OCI-LY3 (cell line): ENCODE measurements around the gene RFWD3.

Experiments
- H2AFZ ChIP-seq: fragments of 200-600, 300-600 bp; shearing (Covaris generic); 2 replicates; pipeline ENCODE4 v1.6.0; 2014; ENCODE audit warnings: antibody characterized with exemption, low read depth, low read length
- H3K27ac ChIP-seq: fragments of 200-600, 300-600 bp; sonication (generic); 2 replicates; pipeline ENCODE4 v1.5.1; 2014; ENCODE audit warnings: mild to moderate bottlenecking, low read length, moderate library complexity, mixed read lengths
- H3K27me3 ChIP-seq: fragments of 200-600, 300-600 bp; sonication (generic); 2 replicates; pipeline ENCODE4 v1.6.1; 2014; ENCODE audit warnings: low read depth, low read length, mixed read lengths
- H3K36me3 ChIP-seq: fragments of 200-600, 300-600 bp; sonication (generic); replicated peaks from 2 replicates; pipeline ENCODE3; 2014; ENCODE audit warnings: low read depth, low read length, mixed read lengths
- H3K4me1 ChIP-seq: fragments of 300-600, 200-600 bp; sonication (generic); 2 replicates; pipeline ENCODE4 v1.6.1; 2014; ENCODE audit warnings: low read length, mixed read lengths
- H3K4me2 ChIP-seq: fragments of 200-600, 300-600 bp; sonication (generic); 2 replicates; pipeline ENCODE4 v1.6.1; 2014; ENCODE audit warnings: low read length, mixed read lengths
- H3K4me3 ChIP-seq: fragments of 300-600, 200-600 bp; sonication (generic); 2 replicates; pipeline ENCODE4 v1.5.1; 2014; ENCODE audit warnings: antibody characterized with exemption, mild to moderate bottlenecking, low read length, moderate library complexity
- H3K79me2 ChIP-seq: fragments of 300-600, 200-600 bp; shearing (Covaris generic); 2 replicates; pipeline ENCODE4 v1.6.1; 2014; ENCODE audit warnings: mild to moderate bottlenecking, low read length, mixed read lengths
- H3K9ac ChIP-seq: fragments of 300-600, 200-600 bp; shearing (Covaris generic); 2 replicates; pipeline ENCODE4 v1.6.0; 2014; ENCODE audit warnings: mild to moderate bottlenecking, low read length, moderate library complexity
- H3K9me3 ChIP-seq: fragments of 200-600, 300-600 bp; shearing (Covaris generic); 2 replicates; pipeline ENCODE4 v1.6.1; 2014; ENCODE audit warnings: low read length, mixed read lengths; ENCODE audit not compliant: insufficient read depth
- H4K20me1 ChIP-seq: fragments of 200-600, 300-600 bp; sonication (generic); 2 replicates; pipeline ENCODE4 v1.6.1; 2016; ENCODE audit warnings: low read length, mixed read lengths; ENCODE audit not compliant: insufficient read depth
- CTCF ChIP-seq: fragments of 200-600, 300-600 bp; sonication (generic); IDR thresholded peaks from 2 replicates; pipeline ENCODE4 v1.5.1; 2014; ENCODE audit warnings: antibody characterized with exemption, low read length, low read depth
- EZH2phosphoT487 ChIP-seq: fragments of 200-600 bp; shearing (Covaris generic); IDR thresholded peaks from 2 replicates; pipeline ENCODE4 v1.6.1; 2018; ENCODE audit warnings: antibody characterized with exemption, mixed run types, low read depth

RFWD3 gene

GRCh38 chr16:74637742-74638453, 28.8 kb downstream of the RFWD3 start:
- Histone ChIP-seq H3K4me1 (no peaks in the 10 kb centered on the region), H3K9me3 (no peaks in the 10 kb centered on the region), H3K4me3 (no peak overlapping the region), H2AFZ (no peak overlapping the region), H3K9ac (no peak overlapping the region), H3K36me3 (peaks cover 39% of the 10 kb centered on the region), H3K4me2 (no peak overlapping the region), H3K79me2 (peaks cover 12% of the 10 kb centered on the region; the same call in 1 of the 2 replicates), H3K27ac (no peak overlapping the region), H3K27me3 (no peaks in the 10 kb centered on the region), H4K20me1 (no peaks in the 10 kb centered on the region)
- TF ChIP-seq CTCF (no peak), EZH2phosphoT487 (no peak)

GRCh38 chr16:74635303-74635702, 31.4 kb downstream of the RFWD3 start:
- Histone ChIP-seq H3K27ac (no peak overlapping the region), H3K9me3 (no peaks in the 10 kb centered on the region), H3K4me3 (no peak overlapping the region), H4K20me1 (no peaks in the 10 kb centered on the region), H3K36me3 (peaks cover 50% of the 10 kb centered on the region), H3K9ac (no peak overlapping the region), H3K27me3 (no peaks in the 10 kb centered on the region), H3K4me2 (no peak overlapping the region), H3K4me1 (peaks cover 1% of the 10 kb centered on the region; the same call in 1 of the 2 replicates), H2AFZ (no peak overlapping the region), H3K79me2 (peaks cover 27% of the 10 kb centered on the region; the same call in 1 of the 2 replicates)
- TF ChIP-seq EZH2phosphoT487 (no peak), CTCF (no peak)

GRCh38 chr16:74633686-74634085, 33.0 kb downstream of the RFWD3 start:
- H3K4me2 ChIP-seq = no peak overlapping the region
- H3K79me2 ChIP-seq = peaks cover 40% of the 10 kb centered on the region
- H3K36me3 ChIP-seq = peaks cover 57% of the 10 kb centered on the region
- H3K27ac ChIP-seq = no peak overlapping the region
- H3K27me3 ChIP-seq = no peaks in the 10 kb centered on the region
- TF ChIP-seq CTCF (no peak), EZH2phosphoT487 (no peak)
- no peak overlapping the region for H2AFZ ChIP-seq
- H3K9ac ChIP-seq = no peak overlapping the region
- H4K20me1 ChIP-seq = no peaks in the 10 kb centered on the region
- H3K4me3 ChIP-seq = no peak overlapping the region
- H3K9me3 ChIP-seq = no peaks in the 10 kb centered on the region
- H3K4me1 ChIP-seq = peaks cover 18% of the 10 kb centered on the region

- H3K27me3 ChIP-seq = no peaks in the 10 kb centered on the region
- H3K27ac ChIP-seq = peak overlapping the region; percentile 97
- H3K79me2 ChIP-seq = peaks cover 56% of the 10 kb centered on the region
- no peak overlapping the region for H2AFZ ChIP-seq
- H3K4me1 ChIP-seq = peaks cover 49% of the 10 kb centered on the region
- H4K20me1 ChIP-seq = 0 out of 2 replicates have a peak, but pooled peaks cover 3% of the 10 kb centered on the region
- TF ChIP-seq EZH2phosphoT487 = no peak
- H3K36me3 ChIP-seq = peaks cover 71% of the 10 kb centered on the region
- peak overlapping the region; percentile 59 for H3K9ac ChIP-seq
- H3K4me3 ChIP-seq = peak overlapping the region; percentile 52
- no peaks in the 10 kb centered on the region for H3K9me3 ChIP-seq
- peak overlapping the region; percentile 60 for H3K4me2 ChIP-seq
These were observed 39.0 kb downstream of the RFWD3 start for GRCh38 chr16:74627506-74628220.
